ENCODE data around the gene STAT4.
A peak's percentile ranks its signal among the peaks of the same experiment; 100 is the strongest.

STAT4 gene

GRCh38 chr2:191045141-191045540 lies 105.7 kb downstream of the STAT4 start:
- no peak for DNase-seq (ENCODE audit: low read depth, low spot score)

GRCh38 chr2:191043438-191043837 lies 107.4 kb downstream of the STAT4 start:
- DNase-seq (ENCODE audit: low read depth, low spot score): no peak

GRCh38 chr2:191041418-191042161 lies 109.2 kb downstream of the STAT4 start:
- DNase-seq (ENCODE audit: low read depth, low spot score): peak; percentile 65

GRCh38 chr2:191039616-191040015 lies 111.2 kb downstream of the STAT4 start:
- DNase-seq (ENCODE audit: low read depth, low spot score): no peak

- DNase-seq (ENCODE audit: low read depth, low spot score): no peak
These were observed 112.1 kb downstream of the STAT4 start for GRCh38 chr2:191038741-191039140.

GRCh38 chr2:191038241-191038725 lies 112.5 kb downstream of the STAT4 start:
- no peak for DNase-seq (ENCODE audit: low read depth, low spot score)

GRCh38 chr2:191037351-191037750 lies 113.4 kb downstream of the STAT4 start:
- DNase-seq (ENCODE audit: low read depth, low spot score): no peak

- no peak for DNase-seq (ENCODE audit: low read depth, low spot score)
These were observed 114.4 kb downstream of the STAT4 start for GRCh38 chr2:191036363-191036762.

- DNase-seq (ENCODE audit: low read depth, low spot score): no peak
These were observed 118.0 kb downstream of the STAT4 start for GRCh38 chr2:191032588-191033429.

GRCh38 chr2:191031256-191031655 lies 119.5 kb downstream of the STAT4 start:
- no peak for DNase-seq (ENCODE audit: low read depth, low spot score)

GRCh38 chr2:191030521-191031154 lies 120.2 kb downstream of the STAT4 start:
- peak; percentile 24 for DNase-seq (ENCODE audit: low read depth, low spot score)

- DNase-seq (ENCODE audit: low read depth, low spot score): no peak
These were observed 121.4 kb downstream of the STAT4 start for GRCh38 chr2:191029280-191029950.

- DNase-seq (ENCODE audit: low read depth, low spot score): no peak
These were observed 124.4 kb downstream of the STAT4 start for GRCh38 chr2:191026377-191026776.

GRCh38 chr2:191025135-191025534 lies 125.7 kb downstream of the STAT4 start:
- DNase-seq (ENCODE audit: low read depth, low spot score): no peak

GRCh38 chr2:191023235-191023679 lies 127.5 kb downstream of the STAT4 start:
- no peak for DNase-seq (ENCODE audit: low read depth, low spot score)

- DNase-seq (ENCODE audit: low read depth, low spot score): no peak
These were observed 129.9 kb downstream of the STAT4 start for GRCh38 chr2:191020742-191021381.

- peak; percentile 99 for DNase-seq (ENCODE audit: low read depth, low spot score)
These were observed 130.5 kb downstream of the STAT4 start for GRCh38 chr2:191020221-191020741.

- DNase-seq (ENCODE audit: low read depth, low spot score): no peak
These were observed 131.4 kb downstream of the STAT4 start for GRCh38 chr2:191019376-191019775.

- no peak for DNase-seq (ENCODE audit: low read depth, low spot score)
These were observed 132.1 kb downstream of the STAT4 start for GRCh38 chr2:191018643-191019119.

- DNase-seq (ENCODE audit: low read depth, low spot score): no peak
These were observed 132.7 kb downstream of the STAT4 start for GRCh38 chr2:191018048-191018447.

GRCh38 chr2:191015831-191016230 lies 135.0 kb downstream of the STAT4 start:
- DNase-seq (ENCODE audit: low read depth, low spot score): no peak
